NCI-H526 treated with DMSO at 0.1 percent for 48 hours (cell line): ENCODE measurements around the gene EFNB1.
"Not testable (repeated sequence)": the region's sequence is repeated elsewhere in the genome, so short reads cannot be mapped to it uniquely, and the experiment has no call there.

ENCODE experiments used
- DNase-seq: peaks from one replicate; lab custom pipeline; 2025; lab: John Stamatoyannopoulos, UW

The EFNB1 gene

DNA sequence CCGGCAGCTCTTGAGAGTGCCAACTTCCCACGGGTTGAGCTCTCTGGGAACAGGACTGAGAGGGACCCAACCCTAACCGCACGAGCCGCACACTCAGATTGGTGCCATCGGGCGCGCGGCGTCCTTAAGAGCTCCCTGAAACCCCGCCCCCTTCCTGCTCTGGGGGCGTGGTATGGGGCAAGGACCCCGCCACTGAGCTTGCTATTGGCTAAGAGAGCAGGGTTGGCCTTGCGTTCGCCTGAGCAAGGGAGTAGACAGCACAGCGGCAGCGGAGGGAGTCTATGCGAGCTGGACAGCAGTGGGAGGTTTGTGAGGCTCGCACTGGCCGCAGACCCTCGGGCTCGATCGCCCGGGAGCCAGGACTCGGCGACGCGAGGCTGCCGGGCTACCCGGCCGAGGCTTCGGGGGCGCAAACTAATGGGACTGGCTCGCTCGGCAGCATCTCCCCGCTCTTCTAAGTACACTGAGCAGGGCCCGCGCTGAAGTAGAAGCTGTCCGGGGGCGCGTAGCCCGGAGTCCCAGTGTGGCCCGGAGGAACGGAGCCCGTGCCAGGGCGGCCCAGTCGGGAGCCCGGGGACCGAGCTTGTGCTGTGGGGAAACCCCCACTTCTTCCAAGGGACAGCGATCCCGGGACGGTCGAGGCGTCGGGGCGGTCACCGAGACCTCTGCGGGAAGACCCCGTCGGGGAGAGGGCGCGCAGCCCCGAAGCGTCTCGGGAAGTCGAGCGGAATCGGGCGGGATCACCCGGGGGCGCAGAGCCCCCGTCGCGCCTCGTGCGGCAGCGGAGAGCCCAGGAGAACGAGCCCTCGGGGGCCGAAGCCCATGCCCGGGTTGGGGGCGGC is at the start of gene EFNB1:
EFNB1 (plus strand) TSS at position 282 of the 842 bp plus-strand sequence. CDS start 756 bp downstream, outside the sequence.
- peak; percentile 89 for DNase-seq

DNA sequence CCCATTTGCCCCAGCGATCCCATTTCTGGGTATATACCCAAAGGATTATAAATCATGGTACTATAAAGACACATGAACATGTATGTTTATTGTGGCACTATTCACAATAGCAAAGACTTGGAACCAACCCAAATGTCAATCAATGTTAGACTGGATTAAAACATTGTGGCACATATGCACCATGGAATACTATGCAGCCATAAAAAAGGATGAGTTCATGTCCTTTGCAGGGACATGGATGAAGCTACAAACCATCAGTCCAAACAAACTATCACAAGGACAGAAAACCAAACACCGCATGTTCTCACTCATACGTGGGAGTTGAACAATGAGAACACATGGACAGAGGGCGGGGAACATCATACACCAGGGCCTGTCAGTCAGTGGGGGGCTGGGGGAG is 47.5 kb upstream of the EFNB1 start:
- not testable (repeated sequence) for DNase-seq

DNA sequence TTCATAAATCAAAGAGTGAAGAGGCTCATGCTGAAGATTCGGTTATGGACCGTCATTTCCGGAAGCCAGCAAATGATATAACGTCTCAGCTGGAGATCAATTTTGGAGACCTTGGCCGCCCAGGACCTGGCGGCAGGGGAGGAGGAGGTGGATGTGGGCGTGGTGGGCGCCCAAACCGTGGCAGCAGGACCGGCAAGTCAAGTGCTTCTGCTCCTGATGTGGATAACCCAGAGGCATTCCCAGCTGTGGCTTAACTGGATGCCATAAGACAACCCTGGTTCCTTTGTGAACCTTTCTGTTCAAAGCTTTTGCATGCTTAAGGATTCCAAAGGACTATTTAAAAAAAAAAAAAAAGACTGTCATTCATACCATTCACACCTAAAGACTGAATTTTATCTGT is 44.0 kb upstream of the EFNB1 start:
- DNase-seq, result no peak

DNA sequence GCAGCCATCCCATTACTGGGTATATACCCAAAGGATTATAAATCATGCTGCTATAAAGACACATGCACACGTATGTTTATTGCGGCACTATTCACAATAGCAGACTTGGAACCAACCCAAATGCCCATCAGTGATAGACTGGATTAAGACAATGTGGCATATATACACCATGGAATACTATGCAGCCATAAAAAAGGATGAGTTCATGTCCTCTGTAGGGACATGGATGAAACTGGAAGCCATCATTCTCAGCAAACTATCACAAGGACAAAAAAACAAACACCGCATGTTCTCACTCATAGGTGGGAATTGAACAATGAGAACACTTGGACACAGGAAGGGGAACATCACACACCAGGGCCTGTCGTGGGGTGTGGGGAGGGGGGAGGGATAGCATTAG is 42.2 kb upstream of the EFNB1 start:
- DNase-seq, result not testable (repeated sequence)

DNA sequence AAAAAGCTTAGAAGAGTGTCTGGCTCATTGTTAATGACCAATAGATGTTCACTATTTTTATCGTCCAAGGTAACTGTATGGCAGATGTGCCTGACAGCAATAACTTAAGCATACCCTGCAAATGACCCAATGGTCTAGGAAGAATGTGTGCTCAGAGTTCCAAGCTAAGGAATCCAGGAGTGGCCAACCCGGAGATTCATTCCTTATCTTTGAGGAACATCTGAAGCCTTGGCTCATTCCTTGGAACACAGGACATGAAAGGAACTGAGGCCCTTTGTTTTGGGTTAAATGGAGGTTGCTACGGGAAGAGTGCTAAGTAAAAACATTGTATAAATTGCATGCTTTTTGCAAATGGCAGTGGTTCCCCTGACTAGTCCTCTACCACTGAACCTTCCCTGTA is 38.9 kb upstream of the EFNB1 start:
- DNase-seq, result no peak

DNA sequence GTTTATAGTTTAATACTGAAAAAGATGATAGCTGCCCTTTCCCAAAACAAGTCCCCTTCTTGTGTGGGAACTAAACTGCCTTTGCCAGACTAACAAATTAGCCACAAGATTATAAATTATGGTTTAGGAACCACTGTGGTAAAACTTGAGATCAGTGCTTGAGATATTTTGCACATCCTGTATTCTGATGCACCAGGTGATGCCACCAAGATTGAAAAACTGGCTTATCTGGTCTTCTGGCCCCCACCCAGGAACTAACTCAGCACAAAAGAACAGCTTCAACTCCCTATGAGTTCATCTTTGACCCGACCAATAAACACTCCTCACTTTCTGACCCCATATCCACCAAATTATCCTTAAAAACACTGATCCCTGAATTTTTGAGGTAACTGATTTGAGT is 36.7 kb upstream of the EFNB1 start:
- DNase-seq, result no peak

DNA sequence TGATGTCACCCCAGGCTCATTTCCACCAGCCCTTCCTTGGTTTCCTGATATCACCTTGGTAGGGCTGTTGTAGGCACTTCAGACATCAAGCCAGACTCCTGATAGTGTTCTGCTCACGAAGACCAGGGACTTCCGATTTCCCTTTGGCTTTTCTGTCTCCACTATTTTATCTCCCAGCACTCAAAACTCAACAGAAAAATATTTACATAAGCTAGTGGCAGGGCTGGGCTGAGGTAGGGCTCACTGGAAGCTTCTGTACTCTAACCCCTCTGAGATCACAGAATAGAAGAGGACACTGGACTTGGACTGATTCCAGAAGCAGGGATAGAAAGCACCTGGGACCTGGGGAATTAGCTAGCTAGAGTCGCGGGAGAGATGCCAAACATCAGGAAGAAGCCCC is 34.4 kb upstream of the EFNB1 start:
- no peak for DNase-seq

DNA sequence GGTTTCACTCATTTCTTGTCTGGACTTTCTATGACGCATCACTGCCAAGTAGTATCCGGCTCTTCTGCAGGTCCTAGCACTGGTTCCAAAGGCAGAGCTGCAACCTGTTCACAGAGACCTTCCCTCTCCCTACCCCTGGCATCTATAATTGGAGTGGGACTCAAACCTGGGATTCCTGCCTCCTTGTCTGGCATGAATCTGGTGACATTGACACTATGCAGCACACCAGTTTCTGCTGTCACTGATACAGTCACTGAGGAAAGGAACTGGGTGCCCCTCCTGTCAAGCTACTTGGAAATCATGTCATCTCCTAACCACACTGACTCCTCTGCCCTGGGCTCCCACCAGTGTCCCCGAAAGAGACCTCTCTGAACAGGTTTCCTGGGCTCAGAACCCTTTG is 33.1 kb upstream of the EFNB1 start:
- no peak for DNase-seq

DNA sequence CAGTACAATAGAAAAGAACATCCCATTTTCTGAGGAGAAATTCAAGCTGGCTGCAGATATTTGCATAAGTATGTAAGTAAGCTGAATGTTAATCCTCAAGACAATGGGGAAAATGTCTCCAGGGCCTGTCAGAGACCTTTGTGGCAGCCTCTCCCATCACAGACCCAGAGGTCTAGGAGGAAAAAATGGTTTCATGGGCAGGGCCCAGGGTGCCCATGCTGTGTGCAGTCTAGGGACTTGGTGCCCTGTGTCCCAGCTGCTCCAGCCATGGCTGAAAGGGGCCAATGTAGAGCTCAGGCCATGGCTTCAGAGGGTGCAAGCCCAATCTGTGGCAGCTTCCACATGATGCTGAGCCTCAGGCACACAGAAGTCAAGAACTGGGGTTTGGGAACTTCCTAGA is 30.4 kb upstream of the EFNB1 start:
- not testable (repeated sequence) for DNase-seq

DNA sequence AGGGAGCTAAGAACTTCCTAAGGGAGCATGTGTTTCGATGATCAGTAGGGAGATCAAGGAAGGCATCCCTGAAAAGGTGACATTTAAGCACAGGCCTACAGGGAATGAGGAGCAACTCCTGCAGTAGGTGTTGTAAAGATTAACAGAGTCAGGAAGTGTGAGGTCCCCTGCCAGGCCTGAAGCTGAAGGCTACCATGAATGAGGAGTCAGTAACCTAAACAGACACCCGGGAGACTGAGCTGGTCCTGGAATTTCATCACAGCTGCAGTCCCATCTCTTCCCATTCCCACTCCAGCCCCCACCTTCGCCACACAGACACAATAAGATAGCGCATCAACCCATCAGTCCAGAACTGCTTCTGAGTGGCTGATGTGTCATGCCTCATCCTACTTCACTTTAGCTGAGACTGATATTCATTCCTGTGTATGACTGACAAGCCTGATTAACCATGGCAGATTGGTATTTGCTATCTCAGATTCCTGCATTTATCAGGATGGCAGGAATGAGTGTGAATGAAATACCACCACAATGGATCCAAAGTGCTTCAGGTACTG is 27.0 kb upstream of the EFNB1 start:
- DNase-seq, result no peak

DNA sequence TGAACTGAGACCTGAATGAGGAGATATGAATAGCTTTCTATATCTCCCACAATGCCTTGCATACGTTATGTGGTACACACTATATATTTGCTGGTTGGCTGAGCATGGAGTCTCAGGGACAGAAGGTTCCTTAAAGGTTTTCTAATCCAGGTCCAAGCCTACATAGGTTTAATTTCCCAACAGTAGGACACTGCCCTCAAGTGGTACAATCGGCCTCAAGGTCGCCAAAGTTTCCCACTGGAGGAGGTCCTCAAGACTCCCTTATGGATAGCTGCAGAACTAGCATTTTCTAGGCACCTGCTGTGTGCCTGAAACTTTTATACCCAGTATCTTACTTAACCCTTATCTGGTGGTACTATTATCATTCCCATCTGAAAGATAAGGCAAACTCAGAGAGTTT is 21.0 kb upstream of the EFNB1 start:
- DNase-seq, result no peak

DNA sequence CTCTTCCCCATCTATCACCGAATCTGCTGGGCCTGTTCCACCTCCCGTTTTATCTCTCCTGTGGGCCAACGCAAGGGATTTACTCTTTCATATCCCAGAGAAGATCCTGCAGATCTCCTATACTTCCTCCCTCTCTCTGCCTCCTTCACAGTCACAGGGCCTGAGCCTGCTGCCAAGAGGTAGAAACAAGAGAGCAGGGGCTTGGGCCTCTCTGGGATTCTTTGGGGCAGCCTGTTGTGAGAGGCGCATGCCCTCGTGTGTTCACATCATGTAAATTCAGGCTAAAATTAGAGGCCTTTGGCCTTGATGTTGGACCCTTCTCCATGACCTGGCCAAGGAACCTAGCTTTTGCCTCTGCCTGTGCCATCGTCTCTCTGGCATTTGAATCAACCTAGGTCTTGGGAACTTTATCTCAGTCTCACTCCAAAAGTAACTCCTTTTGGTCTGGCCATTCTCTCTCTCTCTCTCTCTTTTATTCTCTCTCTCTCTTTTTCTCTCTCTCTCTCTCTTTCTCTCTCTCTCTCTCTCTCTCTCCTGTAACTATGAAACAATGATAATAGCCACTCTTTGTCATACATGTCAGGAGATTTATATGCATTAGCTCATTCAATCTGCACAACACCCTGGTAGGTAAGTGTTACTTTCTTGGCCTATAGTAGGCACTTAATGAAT is 20.0 kb upstream of the EFNB1 start:
- no peak for DNase-seq

DNA sequence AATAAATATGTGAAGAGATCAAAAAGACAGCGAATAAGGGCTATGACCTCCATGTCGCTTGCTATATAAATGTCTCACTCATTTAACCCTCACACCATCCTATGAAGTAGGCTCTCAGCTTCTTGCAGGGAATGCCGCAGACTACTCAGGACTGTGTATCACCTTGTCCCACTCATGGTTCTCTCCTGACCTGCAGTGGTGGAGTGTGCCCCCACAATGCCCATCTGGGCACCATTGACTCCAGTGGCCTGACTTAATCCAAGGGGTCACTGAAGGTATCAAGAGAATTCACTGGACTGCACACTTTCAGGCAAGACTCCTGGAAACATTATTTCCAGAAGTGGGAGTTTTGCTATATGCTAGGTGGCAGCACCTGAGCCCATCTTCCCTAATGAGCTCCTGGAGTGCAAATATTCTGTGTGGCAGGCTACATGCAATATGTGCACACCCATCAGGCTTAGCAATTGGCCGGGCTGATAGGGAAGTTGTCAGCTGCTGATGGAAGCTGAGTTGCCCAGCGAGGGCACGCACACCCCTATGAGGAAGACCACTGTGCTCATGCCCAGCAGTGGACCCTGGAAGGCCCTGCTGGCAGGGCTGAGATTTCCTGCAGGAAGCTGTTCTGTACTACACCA is 8.2 kb upstream of the EFNB1 start:
- no peak for DNase-seq

DNA sequence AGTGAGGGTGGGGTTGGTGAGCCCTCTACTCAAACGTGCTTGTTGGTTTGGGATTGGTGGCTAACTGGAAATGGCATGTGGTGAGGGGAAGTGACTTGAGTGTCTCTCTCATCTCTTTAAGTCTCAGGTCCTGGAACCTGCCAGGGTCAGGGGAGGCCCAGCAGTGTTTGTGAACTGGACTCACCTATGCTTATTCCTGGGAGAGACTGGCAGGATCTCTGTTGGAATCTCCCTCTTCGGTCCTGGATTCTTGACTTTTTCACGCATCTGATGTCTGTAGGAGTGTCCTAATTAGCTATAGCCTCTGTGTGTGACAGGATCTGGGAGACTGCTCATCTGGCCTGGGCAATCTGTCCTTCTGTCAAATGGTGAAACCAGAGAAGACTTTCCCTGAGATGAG is 7.2 kb upstream of the EFNB1 start:
- DNase-seq, result no peak

DNA sequence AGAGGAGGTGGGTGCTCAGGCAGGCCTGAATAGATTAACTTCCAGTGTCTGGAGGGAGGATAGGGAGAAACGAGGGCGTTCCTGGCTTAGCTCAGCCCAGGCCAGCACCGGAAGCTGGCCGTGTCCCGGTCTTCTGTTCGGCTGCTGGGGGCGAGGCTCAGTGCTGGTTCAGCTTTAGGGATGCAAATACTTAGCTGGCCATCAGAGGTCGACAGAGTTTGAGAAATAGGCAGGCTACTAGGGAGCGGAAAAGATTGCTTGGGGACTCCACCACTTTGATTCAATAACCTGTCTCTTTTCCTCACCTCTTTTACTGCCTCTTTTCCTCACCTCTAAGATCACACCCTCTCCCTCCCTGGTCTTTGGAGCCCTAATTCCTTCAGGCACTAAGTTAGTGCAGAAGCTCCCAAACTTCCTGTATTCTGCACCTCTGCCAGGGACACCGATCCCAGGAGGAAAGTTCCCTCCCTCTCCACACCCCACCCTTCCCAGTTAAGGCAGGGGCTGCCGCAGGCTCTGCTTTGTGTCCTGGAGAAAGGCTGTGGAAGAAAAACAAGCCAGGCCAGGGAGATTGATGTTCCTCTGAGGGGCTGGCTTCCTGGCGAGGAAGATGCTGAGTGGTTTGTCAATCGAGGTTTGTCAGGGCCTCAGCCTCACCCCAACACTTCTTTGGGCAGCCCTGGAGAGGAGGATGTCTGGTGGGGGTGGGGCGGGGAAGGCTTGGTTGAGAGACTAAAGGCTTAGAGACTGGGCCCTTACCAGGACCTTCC is 6.0 kb upstream of the EFNB1 start:
- DNase-seq, result peak; percentile 26

DNA sequence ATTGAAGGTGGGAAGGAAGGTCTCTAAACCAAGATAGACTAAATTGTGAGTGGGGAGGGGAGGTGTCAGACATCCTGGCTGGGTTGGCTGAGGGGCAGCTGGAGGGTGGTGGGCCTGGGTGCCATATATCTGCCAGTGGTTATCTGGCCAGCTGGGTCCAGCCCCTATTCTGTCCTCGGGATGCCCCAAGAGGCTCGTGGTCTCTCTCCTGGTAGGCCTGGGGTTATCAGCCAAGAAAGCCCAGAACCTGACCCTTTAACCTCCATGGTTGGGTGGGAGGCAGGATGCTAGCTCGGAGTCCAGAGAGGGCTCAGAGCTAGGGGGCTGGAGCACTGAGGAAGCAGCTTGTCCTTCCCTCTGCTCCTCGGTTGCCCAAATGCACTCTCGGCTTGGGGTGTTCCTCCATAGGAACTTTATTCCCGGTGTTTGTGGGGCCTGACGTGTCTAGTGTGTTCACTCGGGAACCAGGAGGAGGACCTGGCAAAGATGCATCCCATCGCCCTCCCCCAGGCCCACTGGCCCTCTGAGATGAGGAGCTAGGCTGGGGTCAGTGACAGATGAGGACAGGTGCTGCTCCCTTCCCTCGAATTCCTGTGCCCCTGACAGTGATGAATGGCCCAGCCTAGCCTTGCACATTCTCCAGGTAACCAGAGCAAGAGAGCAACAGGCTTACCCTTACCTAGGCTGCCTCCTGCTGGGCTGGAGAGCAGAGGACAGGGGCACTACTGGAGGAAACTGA is 5.2 kb upstream of the EFNB1 start:
- DNase-seq, result no peak

DNA sequence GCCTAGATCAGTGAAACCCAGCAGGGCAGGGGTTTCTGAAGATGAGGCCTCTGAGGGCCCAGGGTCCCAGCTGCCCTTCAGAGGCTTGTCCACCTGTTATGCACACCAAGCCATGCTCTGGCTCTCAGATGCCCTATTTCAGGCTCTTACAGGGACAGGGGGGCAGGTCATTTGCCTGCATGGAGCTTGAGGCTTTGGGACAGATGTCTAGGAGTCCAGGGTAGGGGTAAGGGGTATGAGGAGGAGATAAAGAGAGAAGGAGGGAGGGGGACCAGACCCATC is 4.7 kb upstream of the EFNB1 start:
- DNase-seq, result no peak

DNA sequence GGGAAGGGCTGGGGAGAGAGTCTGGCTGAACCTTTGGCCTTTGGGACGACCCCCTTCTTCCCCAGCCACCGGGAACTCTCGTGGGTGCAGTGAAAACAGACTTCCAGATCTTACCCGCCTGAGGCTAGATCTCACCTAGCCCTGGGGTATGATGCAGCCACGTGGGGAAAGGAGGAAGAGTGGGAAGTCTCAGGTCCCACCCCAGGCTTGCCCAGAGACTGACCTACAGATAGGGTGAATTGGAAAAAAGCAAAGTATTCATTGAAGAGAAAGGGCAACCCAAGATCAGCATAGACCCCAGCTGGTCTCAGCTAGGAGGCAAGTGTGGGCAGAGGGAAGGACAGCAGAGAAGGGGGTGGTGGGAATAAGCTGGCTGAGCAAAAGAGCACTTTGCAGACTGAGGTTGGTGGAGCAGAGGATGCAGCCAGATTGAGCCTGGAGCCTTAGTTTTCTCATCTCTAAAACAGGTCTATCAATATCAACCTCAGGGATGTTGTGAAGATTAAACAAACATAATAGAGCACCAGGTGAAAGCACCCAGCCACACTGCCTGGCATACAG is 4.2 kb upstream of the EFNB1 start:
- DNase-seq, result no peak

DNA sequence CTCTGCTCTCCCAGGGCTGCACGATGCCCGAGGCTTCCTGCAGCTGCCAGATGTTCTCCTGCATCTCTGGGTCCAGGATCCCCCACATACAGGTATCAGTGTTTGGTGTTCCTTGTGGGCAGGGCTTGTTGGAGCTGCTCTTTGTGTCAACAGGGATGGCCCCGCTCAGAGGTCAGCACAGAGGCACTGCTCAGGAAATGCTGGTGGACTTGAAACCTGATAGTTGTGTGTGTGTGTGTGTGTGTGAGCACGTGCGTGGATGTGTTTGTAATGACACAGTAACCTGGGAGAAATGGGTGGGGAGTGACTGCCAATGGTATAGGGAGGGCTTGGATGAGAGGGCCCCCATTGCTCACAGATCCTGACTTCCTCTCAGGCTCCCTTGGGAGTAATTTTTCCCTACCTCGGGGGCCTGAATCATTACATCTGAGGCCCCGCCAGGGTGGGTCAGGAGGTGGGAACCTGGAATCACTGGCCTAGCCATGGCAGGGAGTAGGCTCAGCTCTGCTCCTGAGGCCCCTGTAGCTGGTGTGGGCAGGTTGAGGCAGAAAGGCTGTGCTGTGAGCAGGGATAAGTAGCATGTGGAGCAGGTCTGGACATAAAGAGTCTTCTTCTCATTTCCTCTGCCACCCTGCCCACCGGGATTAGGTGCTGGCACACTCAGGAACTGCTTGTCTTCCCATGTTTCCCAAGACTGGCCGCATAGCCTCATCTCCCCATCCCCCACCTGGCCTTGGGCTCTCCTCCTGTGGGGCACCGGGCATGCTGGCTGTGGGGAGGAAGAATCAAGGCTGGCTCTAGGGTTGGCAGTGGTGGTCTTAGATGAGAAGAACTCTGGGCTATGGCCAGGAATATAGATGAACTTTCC is 2.5 kb upstream of the EFNB1 start:
- no peak for DNase-seq

DNA sequence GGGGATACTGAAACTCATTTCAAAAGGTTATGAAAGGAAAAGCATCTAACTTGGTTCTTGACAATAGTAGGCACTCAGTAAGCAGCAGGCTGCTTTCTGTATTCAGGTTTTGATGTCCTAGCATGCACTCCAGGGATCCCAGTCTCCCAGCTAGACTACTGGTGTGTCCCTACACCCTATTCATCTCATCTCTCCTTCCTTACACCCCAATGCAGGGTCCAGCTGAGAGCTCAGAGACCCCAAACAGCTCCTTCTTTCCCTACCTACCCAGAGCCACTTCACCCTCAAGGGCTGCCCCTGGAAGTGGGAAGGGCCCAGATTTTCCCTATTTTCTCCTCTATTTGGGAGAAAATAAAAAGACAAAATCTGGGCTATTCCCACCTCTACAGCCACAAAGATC is 1.6 kb upstream of the EFNB1 start:
- no peak for DNase-seq
